Urinary bladder (tissue), 4 donors: ENCODE measurements around the gene VTI1A. TPM values are rescaled to one million over a fixed set of nuclear protein-coding genes. Genes with fewer than 3 reads are reported as not detected.
"Not testable (repeated sequence)": the region's sequence is repeated elsewhere in the genome, so short reads cannot be mapped to it uniquely, and the experiment has no call there.

Source experiments
- DNase-seq: peaks from one replicate; pipeline ENCODE4 v3.0.0-alpha.2; 2015; ENCODE audit errors: extremely low spot score
- H3K27ac ChIP-seq: one replicate; pipeline ENCODE4 v1.5.1; 2013; ENCODE audit warnings: low read depth, mild to moderate bottlenecking, moderate library complexity
- H3K36me3 ChIP-seq: one replicate; pipeline ENCODE4 v1.6.1; 2013; ENCODE audit warnings: mild to moderate bottlenecking, moderate library complexity; ENCODE audit not compliant: insufficient read depth
- H3K4me1 ChIP-seq: one replicate; pipeline ENCODE4 v1.6.1; 2013; ENCODE audit warnings: mild to moderate bottlenecking, moderate library complexity; ENCODE audit not compliant: insufficient read depth
- H3K4me3 ChIP-seq: one replicate; pipeline ENCODE4 v1.5.1; 2013; ENCODE audit warnings: low read depth, low read length
- WGBS: extraction: QIAGEN DNeasy Blood & Tissue Kit; methylation state at CpG from one replicate; pipeline ENCODE4 v1.1.7; 2013; 5-methylcytosine and 5-hydroxymethylcytosine counted together
- polyA plus RNA-seq: library from polyadenylated mRNA; stranded (reverse); fragments of 200-250 nt; gene quantifications from one replicate; pipeline ENCODE4 v1.2.3, GENCODE V29; 2013
- total RNA-seq: library from RNA; depleted of rRNA; stranded (reverse); fragments of >200 nt; gene quantifications from one replicate; pipeline ENCODE4 v1.2.3, GENCODE V29; 2014
- donor health status: healthy with polysubstance abuse.
- donor health status: healthy.

The VTI1A gene
- total and polyA plus RNA-seq, 2 donors: 13.1 to 42.4 TPM

GRCh38 chr10:112433136-112433535 lies 13.9 kb upstream of the VTI1A start:
- peaks cover 5% of the 10 kb centered on the region for H3K36me3 ChIP-seq
- H3K4me1 ChIP-seq: no peaks in the 10 kb centered on the region
- no peak overlapping the region for H3K4me3 ChIP-seq
- H3K27ac ChIP-seq: no peak overlapping the region
- no peak for DNase-seq
- 96% methylated on average over 2 of the region's 2 CpGs for WGBS

GRCh38 chr10:112434988-112435619 lies 11.9 kb upstream of the VTI1A start:
- Histone ChIP-seq H3K4me3 (no peak overlapping the region), H3K36me3 (peaks cover 5% of the 10 kb centered on the region), H3K4me1 (no peaks in the 10 kb centered on the region), H3K27ac (no peak overlapping the region)
- 84% methylated on average over 2 of the region's 2 CpGs for WGBS
- DNase-seq: no peak

DNA sequence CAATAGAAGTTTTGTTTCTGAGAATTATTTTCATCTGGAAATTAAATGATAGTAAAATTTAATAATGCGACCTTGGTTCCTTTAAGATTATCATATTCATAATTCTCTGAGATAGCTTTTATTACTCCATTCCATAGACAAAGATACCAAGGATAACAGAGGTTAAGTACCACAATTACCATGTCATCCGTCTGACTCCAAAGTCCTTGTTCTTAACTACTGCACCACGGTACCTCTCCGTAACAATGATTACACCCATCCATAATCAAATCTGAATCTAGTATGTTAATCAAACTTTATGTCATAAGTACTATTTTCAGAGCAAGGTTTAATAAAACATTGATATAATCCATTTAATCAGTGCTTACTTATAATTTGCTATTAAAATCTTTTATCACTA lies 8.7 kb upstream of the VTI1A start:
- Histone ChIP-seq H3K27ac (no peak overlapping the region), H3K36me3 (peaks cover 6% of the 10 kb centered on the region), H3K4me1 (no peaks in the 10 kb centered on the region), H3K4me3 (no peak overlapping the region)
- no peak for DNase-seq
- WGBS: 92% methylated on average over 4 of the region's 4 CpGs

- Histone ChIP-seq H3K27ac (no peak overlapping the region), H3K4me1 (no peaks in the 10 kb centered on the region), H3K36me3 (peaks cover 7% of the 10 kb centered on the region), H3K4me3 (no peak overlapping the region)
- whole genome bisulfite sequencing: 51% methylated on average over 1 of the region's 1 CpG
- DNase-seq: no peak
These were observed 5.5 kb upstream of the VTI1A start for GRCh38 chr10:112441520-112441919.

- DNase-seq: no peak
- H3K27ac ChIP-seq: no peak overlapping the region
- peaks cover 7% of the 10 kb centered on the region for H3K36me3 ChIP-seq
- 67% methylated on average over 3 of the region's 3 CpGs for WGBS
- H3K4me3 ChIP-seq: no peak overlapping the region
- H3K4me1 ChIP-seq: no peaks in the 10 kb centered on the region
These were observed 5.0 kb upstream of the VTI1A start for GRCh38 chr10:112442063-112442462.

- peak overlapping the region; percentile 87 for H3K4me3 ChIP-seq
- H3K4me1 ChIP-seq: no peaks in the 10 kb centered on the region
- 6% methylated on average over 20 of the region's 20 CpGs for WGBS
- H3K36me3 ChIP-seq: peaks cover 4% of the 10 kb centered on the region
- no peak for DNase-seq
- peak overlapping the region; percentile 77 for H3K27ac ChIP-seq
These were observed 760 bp upstream of the VTI1A start for GRCh38 chr10:112446055-112446854.

DNA sequence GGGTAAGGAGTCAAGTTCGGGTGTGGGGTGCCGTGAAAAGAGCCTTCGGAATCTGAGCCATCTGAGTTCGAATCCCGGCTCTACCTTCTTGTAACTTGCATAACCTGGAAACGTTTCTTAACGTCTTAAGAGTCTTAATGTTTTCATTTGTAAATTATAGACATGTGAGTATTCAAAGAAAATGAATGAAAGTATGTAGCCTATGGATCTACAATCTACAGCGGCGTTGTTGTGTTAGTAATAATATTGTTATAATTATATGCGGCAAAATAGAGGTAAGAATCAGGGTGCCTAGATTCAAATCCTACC lies 559 bp downstream of the VTI1A start:
- Histone ChIP-seq H3K4me1 (no peaks in the 10 kb centered on the region), H3K36me3 (peaks cover 2% of the 10 kb centered on the region), H3K27ac (no peak overlapping the region), H3K4me3 (peak overlapping the region; percentile 87)
- WGBS: 2% methylated on average over 10 of the region's 10 CpGs
- no peak for DNase-seq

DNA sequence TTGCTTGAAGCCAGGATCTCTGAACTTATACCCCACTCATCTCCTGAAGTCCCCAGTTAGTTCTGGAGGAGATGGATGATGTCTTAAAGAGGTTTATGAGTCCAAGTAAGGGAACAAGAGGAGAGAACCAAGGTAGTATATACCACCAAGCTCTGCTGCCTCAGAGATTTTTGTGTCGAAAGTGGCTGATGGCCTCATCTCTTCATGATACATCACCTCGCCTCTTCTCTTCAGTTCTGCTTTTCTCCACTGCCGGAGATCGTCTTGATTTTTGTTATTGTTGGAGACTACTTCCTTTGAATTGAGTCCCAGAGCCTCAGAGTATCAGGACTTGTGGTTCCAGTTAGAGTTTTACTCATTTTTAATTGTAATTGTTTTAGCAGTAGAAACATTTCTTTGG lies 1.9 kb downstream of the VTI1A start:
- Histone ChIP-seq H3K4me3 (no peak overlapping the region), H3K27ac (no peak overlapping the region), H3K36me3 (no peaks in the 10 kb centered on the region), H3K4me1 (no peaks in the 10 kb centered on the region)
- DNase-seq: no peak
- 76% methylated on average over 4 of the region's 4 CpGs for WGBS

- Histone ChIP-seq H3K36me3 (no peaks in the 10 kb centered on the region), H3K4me1 (no peaks in the 10 kb centered on the region), H3K4me3 (no peak overlapping the region), H3K27ac (no peak overlapping the region)
- no peak for DNase-seq
- 85% methylated on average over 2 of the region's 3 CpGs for WGBS
These were observed 8.1 kb downstream of the VTI1A start for GRCh38 chr10:112454910-112455779.

- H3K36me3 ChIP-seq: no peaks in the 10 kb centered on the region
- H3K4me1 ChIP-seq: no peaks in the 10 kb centered on the region
- no peak overlapping the region for H3K27ac ChIP-seq
- no peak for DNase-seq
- H3K4me3 ChIP-seq: no peak overlapping the region
- 96% methylated on average over 2 of the region's 2 CpGs for WGBS
These were observed 9.5 kb downstream of the VTI1A start for GRCh38 chr10:112456533-112456932.

GRCh38 chr10:112460366-112460765 lies 13.4 kb downstream of the VTI1A start:
- Histone ChIP-seq H3K36me3 (no peaks in the 10 kb centered on the region), H3K4me1 (no peaks in the 10 kb centered on the region), H3K4me3 (no peak overlapping the region), H3K27ac (no peak overlapping the region)
- 95% methylated on average over 2 of the region's 2 CpGs for WGBS
- no peak for DNase-seq

DNA sequence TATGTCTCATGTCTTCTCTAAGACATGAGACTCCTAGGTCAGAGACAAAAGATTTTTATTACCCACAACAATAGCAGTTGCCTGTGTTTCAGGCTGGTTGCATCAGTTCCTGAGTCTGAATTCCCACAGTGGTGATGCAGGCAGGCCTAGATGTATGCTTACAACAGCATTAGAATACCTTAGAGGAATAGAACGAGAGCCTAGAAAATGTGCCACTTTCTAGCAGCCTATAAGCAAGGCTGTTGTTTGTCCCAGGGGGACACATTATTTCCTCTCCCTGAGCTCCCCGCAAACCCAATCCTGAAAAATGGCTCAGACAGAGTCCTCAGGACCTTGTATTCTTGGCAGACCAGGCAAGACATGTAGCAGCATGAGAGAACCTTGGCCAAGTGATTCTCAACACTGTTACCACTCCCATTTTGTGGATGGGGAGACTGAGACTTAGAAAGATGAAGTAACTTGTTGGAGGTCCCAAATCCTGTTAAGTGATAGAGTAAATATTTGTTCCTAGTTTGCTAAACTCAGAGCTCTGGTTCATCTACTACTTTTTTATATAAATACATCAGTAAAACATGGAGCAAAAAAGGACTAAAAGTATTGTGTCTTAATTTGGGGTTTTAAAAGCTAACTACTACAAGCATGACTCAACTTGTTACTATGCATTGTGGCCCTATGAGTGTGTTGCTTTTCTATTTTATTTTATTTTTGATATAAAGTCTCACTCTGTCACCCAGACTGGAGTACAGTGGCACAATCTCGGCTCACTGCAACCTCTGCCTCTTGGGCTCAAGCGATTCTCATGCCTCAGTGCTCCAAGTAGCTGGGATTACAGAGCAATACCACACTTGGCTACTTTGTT lies 14.2 kb downstream of the VTI1A start:
- DNase-seq: no peak
- no peak overlapping the region for H3K27ac ChIP-seq

DNA sequence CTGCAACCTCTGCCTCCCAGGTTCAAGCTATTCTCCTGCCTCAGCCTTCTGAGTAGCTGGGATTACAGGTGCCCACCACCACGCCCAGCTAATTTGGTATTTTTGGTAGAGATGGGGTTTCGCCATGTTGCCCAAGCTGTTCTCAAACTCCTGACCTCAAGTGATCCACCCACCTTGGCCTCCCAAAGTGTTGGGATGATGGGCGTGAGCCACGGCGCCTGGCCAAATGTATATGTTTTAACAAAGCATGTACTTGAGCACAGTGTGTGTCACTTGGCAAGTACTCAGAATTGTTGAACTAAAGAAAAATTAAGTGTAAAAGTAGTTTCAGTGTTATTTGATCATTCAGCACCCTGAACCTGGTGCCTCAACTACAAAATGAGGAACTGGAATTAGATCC lies 17.1 kb downstream of the VTI1A start:
- H3K27ac ChIP-seq, H3K4me1 ChIP-seq, H3K36me3 ChIP-seq, H3K4me3 ChIP-seq, DNase-seq: not testable (repeated sequence)
- WGBS: 96% methylated on average over 5 of the region's 5 CpGs

More for the DNA sequence above, 14.2 kb downstream of the VTI1A start:
- H3K36me3 ChIP-seq: no peaks in the 10 kb centered on the region
- 97% methylated on average over 4 of the region's 4 CpGs for WGBS
- no peak overlapping the region for H3K4me3 ChIP-seq
- no peaks in the 10 kb centered on the region for H3K4me1 ChIP-seq
